ENCODE results near the gene PTPRN2. TPM values are rescaled to one million over a fixed set of nuclear protein-coding genes. Genes with fewer than 3 reads are reported as not detected.

Gene PTPRN2
- total and polyA plus RNA-seq, 2 donors (not counting 3 experiments of a cell fraction or from before 2014, with no cell fraction given): 0.62 to 0.88 TPM

- ChIA-PET POLR2A (no interaction called here), CTCF (no interaction called here)
- no peak overlapping the region for H3K9ac ChIP-seq (replicated peaks; ENCODE audit: extremely low read depth, insufficient read depth, low read length)
- H3K9me1 ChIP-seq (replicated peaks; ENCODE audit: control insufficient read depth, extremely low read depth, insufficient read depth, low read length): no peaks in the 10 kb centered on the region
- DNase-seq (ENCODE audit: low read depth, low spot score) (no peak), FAIRE-seq (no peak)
- H3K4me1 ChIP-seq (ENCODE audit: control insufficient read depth, extremely low read depth, insufficient read depth, low read length): no peaks in the 10 kb centered on the region
- no peaks in the 10 kb centered on the region for H3K36me3 ChIP-seq (ENCODE audit: control insufficient read depth in 2 of 2, extremely low read depth in 1 of 2, insufficient read depth in 2 of 2, low read length in 2 of 2)
- BruUV-seq (replicated peaks): no TSS peak
- dilution Hi-C loops (cut with MboI; ENCODE audit: extremely low pct_ligation_motif_present, low sequenced_read_pairs) (no loop called here), intact Hi-C loops (cut with micrococcal nuclease) (no loop called here)
- H3K27ac ChIP-seq (ENCODE audit: insufficient read depth, low read depth, low read length): no peak overlapping the region
- H3K4me3 ChIP-seq (replicated peaks in 1 of 3; ENCODE audit: insufficient read depth in 1 of 3, low read depth in 1 of 3, low read length in 3 of 3): no peak overlapping the region
- no peaks in the 10 kb centered on the region for H3K27me3 ChIP-seq (ENCODE audit: control insufficient read depth in 2 of 2, insufficient read depth in 2 of 2, low read length in 2 of 2)
- no peak overlapping the region for H2AFZ ChIP-seq (ENCODE audit: low read depth, low read length)
- no peak overlapping the region for H3K4me2 ChIP-seq (ENCODE audit: insufficient read depth, low read length)
- peaks cover 10% of the 10 kb centered on the region for H3K9me3 ChIP-seq (replicated peaks; ENCODE audit: control insufficient read depth, insufficient read depth, low read length)
- no peaks in the 10 kb centered on the region for H3K79me2 ChIP-seq (ENCODE audit: control insufficient read depth, insufficient read depth, low read length)
- H4K20me1 ChIP-seq (replicated peaks; ENCODE audit: control insufficient read depth, extremely low read depth, insufficient read depth, low read length): no peaks in the 10 kb centered on the region
- no peak for TF ChIP-seq POLR2AphosphoS5 (IDR thresholded peaks at IDR 0.05; ENCODE audit: insufficient read depth, low read depth, low read length)
- TF ChIP-seq POLR2A (IDR thresholded peaks at IDR 0.05; ENCODE audit: low read depth, low read length): no peak
- no peak for TF ChIP-seq JUN (IDR thresholded peaks at IDR 0.05; ENCODE audit: borderline replicate concordance, insufficient read depth, insufficient read length, low read depth)
- no peak for TF ChIP-seq MYC (IDR thresholded peaks at IDR 0.05; ENCODE audit: low read depth, low read length)
- TF ChIP-seq CTCF (IDR thresholded peaks at IDR 0.05; ENCODE audit: extremely low read depth in 1 of 2, insufficient read depth in 1 of 2, low read depth in 1 of 2, low read length in 2 of 2): no peak
- TF ChIP-seq GATA2 (IDR thresholded peaks at IDR 0.05; ENCODE audit: insufficient read depth, insufficient read length, low read depth, low read length): no peak
- no peak for TF ChIP-seq FOS (IDR thresholded peaks at IDR 0.05; ENCODE audit: borderline replicate concordance, insufficient read depth, low read length)
- no peak for TF ChIP-seq MAX (IDR thresholded peaks at IDR 0.05; ENCODE audit: insufficient read depth, insufficient read length)
- TF ChIP-seq EZH2 (IDR thresholded peaks at IDR 0.05; ENCODE audit: borderline replicate concordance, low read depth, low read length, severe bottlenecking): no peak
Measured at GRCh38 chr7:157926521-157927150, 661.0 kb downstream of the PTPRN2 start.

Data from endothelial cell of umbilical vein (primary cell).